ENCODE measurements around the gene PCDHGA6. TPM values are rescaled to one million over a fixed set of nuclear protein-coding genes. Genes with fewer than 3 reads are reported as not detected.

PCDHGA6 gene
- total RNA-seq, 1 donor from 2014 or later, result 6.1 TPM

DNA sequence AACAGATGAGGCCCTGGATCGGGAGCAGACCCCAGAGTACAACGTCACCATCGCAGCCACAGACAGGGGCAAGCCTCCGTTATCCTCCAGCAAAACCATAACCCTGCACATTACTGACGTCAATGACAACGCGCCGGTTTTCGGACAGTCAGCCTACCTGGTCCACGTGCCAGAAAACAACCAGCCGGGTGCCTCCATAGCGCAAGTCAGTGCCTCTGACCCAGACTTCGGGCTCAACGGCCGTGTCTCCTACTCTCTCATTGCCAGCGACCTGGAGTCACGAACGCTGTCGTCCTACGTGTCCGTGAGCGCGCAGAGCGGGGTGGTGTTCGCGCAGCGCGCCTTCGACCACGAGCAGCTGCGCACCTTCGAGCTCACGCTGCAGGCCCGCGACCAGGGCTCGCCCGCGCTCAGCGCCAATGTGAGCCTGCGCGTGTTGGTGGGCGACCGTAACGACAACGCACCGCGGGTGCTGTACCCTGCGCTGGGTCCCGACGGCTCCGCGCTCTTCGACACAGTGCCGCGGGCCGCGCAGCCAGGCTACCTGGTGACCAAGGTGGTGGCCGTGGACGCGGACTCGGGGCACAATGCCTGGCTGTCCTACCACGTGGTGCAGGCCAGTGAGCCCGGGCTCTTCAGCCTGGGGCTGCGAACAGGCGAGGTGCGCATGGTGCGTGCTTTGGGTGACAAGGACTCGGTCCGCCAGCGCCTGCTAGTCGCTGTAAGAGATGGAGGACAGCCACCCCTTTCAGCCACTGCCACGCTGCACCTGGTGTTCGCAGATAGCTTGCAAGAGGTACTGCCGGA lies 45.6 kb downstream of the PCDHGA6 start:
- no peak for DNase-seq (ENCODE audit: low spot score)

DNA sequence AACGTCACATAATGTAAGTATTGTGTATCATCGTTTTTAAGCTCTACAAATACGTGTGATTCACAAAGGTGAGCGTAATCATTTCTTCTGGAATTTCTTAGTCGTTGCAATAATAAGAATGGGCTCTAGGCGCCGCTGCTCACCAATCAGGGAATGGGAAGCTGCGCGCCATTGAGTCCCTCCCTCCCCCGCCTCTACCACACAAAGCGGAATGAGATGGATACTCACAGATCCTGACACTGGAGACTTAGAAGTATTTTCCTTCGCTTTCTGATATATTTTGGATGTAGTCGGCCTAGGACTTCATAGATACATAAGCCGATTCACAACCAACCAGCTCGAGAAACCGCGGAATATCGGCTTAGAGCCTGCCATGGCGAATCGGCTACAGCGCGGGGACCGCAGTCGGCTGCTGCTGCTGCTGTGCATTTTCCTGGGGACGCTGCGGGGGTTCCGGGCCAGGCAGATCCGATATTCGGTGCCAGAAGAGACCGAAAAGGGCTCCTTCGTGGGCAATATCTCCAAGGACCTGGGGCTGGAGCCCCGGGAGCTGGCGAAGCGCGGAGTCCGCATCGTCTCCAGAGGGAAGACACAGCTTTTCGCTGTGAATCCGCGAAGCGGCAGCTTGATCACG lies 47.3 kb downstream of the PCDHGA6 start, which contains the start of gene PCDHGA11:
PCDHGA11 (plus strand) TSS at position 197 of the 634 bp plus-strand sequence; CDS start at position 374, 177 bp downstream.
- no peak for DNase-seq (ENCODE audit: low spot score)

DNA sequence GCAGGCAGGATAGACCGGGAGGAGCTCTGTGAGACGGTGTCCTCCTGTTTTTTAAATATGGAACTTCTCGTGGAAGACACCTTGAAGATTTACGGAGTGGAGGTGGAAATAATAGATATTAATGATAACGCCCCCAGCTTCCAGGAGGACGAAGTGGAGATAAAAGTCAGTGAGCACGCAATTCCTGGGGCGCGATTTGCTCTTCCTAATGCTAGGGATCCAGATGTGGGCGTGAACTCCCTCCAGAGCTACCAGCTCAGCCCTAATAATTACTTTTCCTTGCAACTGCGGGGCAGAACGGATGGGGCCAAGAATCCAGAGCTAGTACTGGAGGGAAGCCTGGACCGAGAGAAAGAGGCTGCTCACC lies 47.8 kb downstream of the PCDHGA6 start:
- DNase-seq (ENCODE audit: low spot score), result no peak

DNA sequence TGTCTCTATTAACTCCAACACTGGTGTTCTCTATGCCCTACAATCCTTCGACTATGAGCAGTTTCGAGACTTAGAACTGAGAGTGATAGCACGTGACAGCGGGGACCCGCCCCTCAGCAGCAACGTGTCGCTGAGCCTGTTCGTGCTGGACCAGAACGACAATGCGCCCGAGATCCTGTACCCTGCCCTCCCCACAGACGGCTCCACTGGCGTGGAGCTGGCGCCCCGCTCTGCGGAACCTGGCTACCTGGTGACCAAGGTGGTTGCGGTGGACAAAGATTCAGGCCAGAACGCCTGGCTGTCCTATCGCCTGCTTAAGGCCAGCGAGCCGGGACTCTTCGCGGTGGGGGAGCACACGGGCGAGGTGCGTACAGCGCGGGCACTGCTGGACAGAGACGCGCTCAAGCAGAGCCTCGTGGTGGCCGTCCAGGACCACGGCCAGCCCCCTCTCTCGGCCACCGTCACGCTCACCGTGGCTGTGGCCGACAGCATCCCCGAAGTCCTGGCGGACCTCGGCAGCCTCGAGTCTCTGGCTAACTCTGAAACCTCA lies 49.1 kb downstream of the PCDHGA6 start:
- DNase-seq (ENCODE audit: low spot score), result no peak

DNA sequence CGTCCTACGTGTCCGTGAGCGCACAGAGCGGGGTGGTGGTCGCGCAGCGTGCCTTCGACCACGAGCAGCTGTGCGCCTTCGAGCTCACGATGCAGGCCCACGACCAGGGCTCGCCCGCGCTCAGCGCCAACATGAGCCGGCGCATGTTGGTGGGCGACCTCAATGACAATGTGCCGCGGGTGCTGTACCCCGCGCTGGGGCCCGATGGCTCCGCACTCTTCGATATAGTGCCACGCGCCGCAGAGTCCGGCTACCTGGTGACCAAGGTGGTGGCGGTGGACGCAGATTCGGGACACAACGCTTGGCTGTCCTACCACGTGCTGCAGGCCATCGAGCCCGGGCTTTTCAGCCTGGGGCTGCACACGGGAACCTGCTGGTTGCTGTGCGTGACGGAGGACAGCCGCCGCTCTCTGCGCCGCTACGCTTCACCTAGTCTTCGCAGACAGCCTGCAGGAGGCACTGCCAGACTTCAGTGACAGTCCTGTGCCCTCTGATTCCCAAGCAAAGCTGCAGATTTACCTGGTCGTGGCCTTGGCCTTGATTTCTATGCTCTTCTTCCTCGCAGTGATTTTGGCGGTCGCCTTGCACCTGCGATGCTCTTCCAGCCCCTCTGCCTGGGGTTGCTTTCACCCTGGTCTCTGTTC lies 54.2 kb downstream of the PCDHGA6 start:
- no peak for DNase-seq (ENCODE audit: low spot score)

Other genes with a start within 250 kb of the PCDHGA6 start
- 2.9 TPM for gene PCDHB5, start 238.7 kb upstream of the PCDHGA6 start, total RNA-seq
- gene PCDHB6, start 223.8 kb upstream of the PCDHGA6 start, total RNA-seq, result 1.6 TPM
- 2.4 TPM for gene PCDHB7, start 201.2 kb upstream of the PCDHGA6 start, total RNA-seq
- gene PCDHB8, start 196.1 kb upstream of the PCDHGA6 start, total RNA-seq, result 1.7 TPM
- gene PCDHB16, start 191.5 kb upstream of the PCDHGA6 start, total RNA-seq, result 3.4 TPM
- gene PCDHB9, start 186.7 kb upstream of the PCDHGA6 start, total RNA-seq, result 1.9 TPM
- 2.5 TPM for gene PCDHB10, start 181.5 kb upstream of the PCDHGA6 start, total RNA-seq
- gene PCDHB11, start 174.3 kb upstream of the PCDHGA6 start, total RNA-seq, result 2.1 TPM
- gene PCDHB12, start 165.2 kb upstream of the PCDHGA6 start, total RNA-seq, result 2.8 TPM
- gene PCDHB13, start 160.0 kb upstream of the PCDHGA6 start, total RNA-seq, result 6.2 TPM
- 6.8 TPM for gene PCDHB14, start 150.5 kb upstream of the PCDHGA6 start, total RNA-seq
- gene PCDHB15, start 128.5 kb upstream of the PCDHGA6 start, total RNA-seq, result 4.3 TPM
- gene SLC25A2, start 69.8 kb upstream of the PCDHGA6 start, total RNA-seq, result 1.3 TPM
- gene TAF7, start 53.1 kb upstream of the PCDHGA6 start, total RNA-seq, result 56.6 TPM
- 0.57 TPM for gene PCDHGA1, start 43.4 kb upstream of the PCDHGA6 start, total RNA-seq
- 2.6 TPM for gene PCDHGA2, start 35.1 kb upstream of the PCDHGA6 start, total RNA-seq
- 2.9 TPM for gene PCDHGA3, start 30.1 kb upstream of the PCDHGA6 start, total RNA-seq
- 3.0 TPM for gene PCDHGB1, start 23.8 kb upstream of the PCDHGA6 start, total RNA-seq
- gene PCDHGA4, start 18.9 kb upstream of the PCDHGA6 start, total RNA-seq, result 4.2 TPM
- 4.3 TPM for gene PCDHGB2, start 13.9 kb upstream of the PCDHGA6 start, total RNA-seq
- 4.6 TPM for gene PCDHGA5, start 9.7 kb upstream of the PCDHGA6 start, total RNA-seq
- gene PCDHGB3, start 3.6 kb upstream of the PCDHGA6 start, total RNA-seq, result 3.2 TPM
- 5.8 TPM for gene PCDHGA7, start 8.9 kb downstream of the PCDHGA6 start, total RNA-seq
- 8.0 TPM for gene PCDHGB4, start 13.8 kb downstream of the PCDHGA6 start, total RNA-seq
- gene PCDHGA8, start 18.7 kb downstream of the PCDHGA6 start, total RNA-seq, result 3.3 TPM
- gene PCDHGB5, start 24.1 kb downstream of the PCDHGA6 start, total RNA-seq, result 12.1 TPM
- gene PCDHGA9, start 28.9 kb downstream of the PCDHGA6 start, total RNA-seq, result 8.9 TPM
- gene PCDHGB6, start 34.1 kb downstream of the PCDHGA6 start, total RNA-seq, result 8.2 TPM
- 7.4 TPM for gene PCDHGA10, start 39.1 kb downstream of the PCDHGA6 start, total RNA-seq
- 11.7 TPM for gene PCDHGB7, start 43.8 kb downstream of the PCDHGA6 start, total RNA-seq
- gene PCDHGA11, start 47.2 kb downstream of the PCDHGA6 start, total RNA-seq, result 5.1 TPM
- 5.0 TPM for gene PCDHGA12, start 56.6 kb downstream of the PCDHGA6 start, total RNA-seq
- 52.6 TPM for gene PCDHGC3, start 102.1 kb downstream of the PCDHGA6 start, total RNA-seq
- 3.6 TPM for gene PCDHGC4, start 111.1 kb downstream of the PCDHGA6 start, total RNA-seq
- gene PCDHGC5, start 115.2 kb downstream of the PCDHGA6 start, total RNA-seq, result 2.8 TPM
- gene DIAPH1, start 245.1 kb downstream of the PCDHGA6 start, total RNA-seq, result 86.5 TPM